ENCODE data around the gene STX4. TPM values are rescaled to one million over a fixed set of nuclear protein-coding genes. Genes with fewer than 3 reads are reported as not detected.

The STX4 gene, protein sequence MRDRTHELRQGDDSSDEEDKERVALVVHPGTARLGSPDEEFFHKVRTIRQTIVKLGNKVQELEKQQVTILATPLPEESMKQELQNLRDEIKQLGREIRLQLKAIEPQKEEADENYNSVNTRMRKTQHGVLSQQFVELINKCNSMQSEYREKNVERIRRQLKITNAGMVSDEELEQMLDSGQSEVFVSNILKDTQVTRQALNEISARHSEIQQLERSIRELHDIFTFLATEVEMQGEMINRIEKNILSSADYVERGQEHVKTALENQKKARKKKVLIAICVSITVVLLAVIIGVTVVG
- 10 to 100 TPM; 33.9 to 36.1 (median 34.4) TPM for polyA plus RNA-seq (ENCODE audit: insufficient read length in 3 of 3)

DNA sequence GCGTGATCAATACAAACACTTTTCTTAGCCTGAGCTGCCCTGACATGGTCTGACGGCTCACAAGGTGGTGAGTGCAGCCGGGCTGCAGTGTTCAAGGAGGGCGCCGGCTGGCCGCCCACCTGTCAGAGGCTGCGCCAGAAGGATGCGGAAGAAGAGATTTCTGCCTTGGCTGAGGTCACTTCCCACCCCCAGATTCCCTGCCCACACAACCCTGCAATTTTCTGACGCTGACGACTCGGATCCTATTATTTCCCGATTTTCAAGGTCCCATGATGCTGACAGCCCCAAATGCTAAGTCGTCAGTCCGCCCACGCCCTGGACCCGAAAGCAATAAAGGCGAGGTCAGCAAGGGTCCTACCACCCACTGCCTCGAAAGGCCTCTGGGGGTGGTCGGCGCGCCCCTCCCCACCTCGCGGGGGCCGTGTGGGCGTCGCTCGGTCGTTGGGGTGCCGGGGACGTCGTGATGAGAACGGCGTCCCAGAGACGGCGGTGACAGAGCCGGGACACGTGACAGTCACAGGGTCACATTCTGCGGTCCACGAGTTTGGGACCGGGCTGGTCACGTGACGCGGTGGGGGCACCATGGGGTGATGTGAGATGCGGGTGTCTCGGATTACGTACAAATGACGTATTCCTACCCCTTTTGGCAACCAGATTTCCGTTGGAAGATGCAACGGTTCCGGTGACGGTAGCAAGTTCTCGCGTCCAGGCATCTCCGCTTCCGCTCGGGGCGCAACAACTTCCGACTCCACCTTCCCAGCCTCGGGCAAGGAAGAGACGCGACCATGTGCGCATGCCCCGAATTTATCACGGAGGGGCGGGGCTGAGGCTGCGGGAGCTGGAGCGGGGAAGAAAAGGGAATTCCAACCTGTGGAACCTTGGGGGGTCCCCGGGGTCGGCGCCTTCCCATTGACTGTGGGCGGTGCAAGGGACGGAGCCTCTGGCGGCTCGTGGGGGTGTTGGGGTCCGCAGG is at the start of gene STX4:
Gene STX4, plus strand, starts transcription at position 823 of the 973 bp plus-strand sequence. CDS start 248 bp downstream, outside the sequence.
- DNase-seq (ENCODE audit: low read depth in 3 of 3, low spot score in 2 of 3): peak; percentile 93 to 96 (median 95)

DNA sequence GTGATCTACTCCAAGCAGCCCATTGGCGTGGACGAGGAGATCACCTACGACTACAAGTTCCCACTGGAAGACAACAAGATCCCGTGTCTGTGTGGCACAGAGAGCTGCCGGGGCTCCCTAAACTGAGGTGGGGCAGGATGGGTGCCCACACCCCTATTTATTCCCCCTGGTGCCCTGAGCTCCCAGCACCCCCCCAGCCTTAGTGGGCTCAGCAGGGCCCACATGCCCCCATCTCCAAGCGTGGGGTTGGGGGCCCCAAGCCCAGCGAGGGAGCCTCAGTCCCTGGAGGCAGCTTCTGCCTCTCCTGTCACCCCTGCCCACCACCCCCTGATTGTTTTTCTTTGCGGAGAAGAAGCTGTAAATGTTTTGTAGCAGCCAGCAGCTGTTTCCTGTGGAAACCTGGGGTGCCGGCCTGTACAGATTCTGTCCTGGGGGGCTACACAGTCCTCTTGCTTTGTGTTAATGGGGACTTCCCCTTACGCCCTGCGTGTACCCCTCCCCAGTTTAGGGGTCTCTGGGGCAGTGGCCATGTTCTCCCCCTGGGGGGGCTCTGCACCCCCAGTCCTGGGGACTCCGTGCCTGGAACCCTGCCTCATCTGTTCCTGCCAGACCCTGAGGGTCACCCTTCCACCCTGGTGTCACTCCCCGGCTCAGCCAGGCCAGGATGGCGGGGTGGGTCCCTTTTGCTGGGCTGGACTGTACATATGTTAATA is 49.3 kb upstream of the STX4 start:
- DNase-seq (ENCODE audit: low read depth in 3 of 3, low spot score in 2 of 3): no peak

- DNase-seq (ENCODE audit: low read depth in 3 of 3, low spot score in 2 of 3): peak; percentile 40 to 54 (median 44)
Observed at GRCh38 chr16:30984669-30985400, 48.5 kb upstream of the STX4 start, which contains the start of gene HSD3B7. Gene HSD3B7 (plus strand): TSS chr16:30985207. CDS start chr16:30985659, 452 bp downstream.

- peak in 1 of 3 donors; percentile 17 for DNase-seq (ENCODE audit: low read depth in 3 of 3, low spot score in 2 of 3)
Observed at GRCh38 chr16:30985401-30986128, 47.8 kb upstream of the STX4 start.

DNA sequence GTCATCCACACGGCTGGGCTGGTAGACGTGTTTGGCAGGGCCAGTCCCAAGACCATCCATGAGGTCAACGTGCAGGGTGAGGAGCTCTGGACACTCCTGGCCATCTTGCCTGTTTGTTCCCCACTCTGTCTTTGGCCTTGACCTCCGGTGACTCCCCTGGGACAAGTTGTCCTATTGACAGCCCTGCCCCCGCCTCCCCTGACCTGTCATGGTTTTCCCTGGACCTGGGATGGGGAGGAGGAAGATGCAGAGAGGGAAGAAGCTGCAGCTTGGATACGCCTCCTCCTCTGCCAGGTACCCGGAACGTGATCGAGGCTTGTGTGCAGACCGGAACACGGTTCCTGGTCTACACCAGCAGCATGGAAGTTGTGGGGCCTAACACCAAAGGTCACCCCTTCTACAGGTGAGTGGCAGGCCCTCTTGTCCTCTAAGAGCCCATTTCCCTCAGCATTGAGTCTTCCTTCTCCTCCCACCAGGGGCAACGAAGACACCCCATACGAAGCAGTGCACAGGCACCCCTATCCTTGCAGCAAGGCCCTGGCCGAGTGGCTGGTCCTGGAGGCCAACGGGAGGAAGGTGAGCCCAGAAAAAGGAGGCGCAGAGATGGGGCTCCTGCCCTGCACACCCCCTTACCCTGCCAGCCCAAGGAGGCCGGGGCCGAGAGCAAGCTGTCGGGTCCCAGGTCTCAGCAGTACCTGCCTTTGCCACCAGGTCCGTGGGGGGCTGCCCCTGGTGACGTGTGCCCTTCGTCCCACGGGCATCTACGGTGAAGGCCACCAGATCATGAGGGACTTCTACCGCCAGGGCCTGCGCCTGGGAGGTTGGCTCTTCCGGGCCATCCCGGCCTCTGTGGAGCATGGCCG is 47.0 kb upstream of the STX4 start:
- DNase-seq (ENCODE audit: low read depth in 3 of 3, low spot score in 2 of 3): no peak

- DNase-seq (ENCODE audit: low read depth in 3 of 3, low spot score in 2 of 3): no peak
Observed at GRCh38 chr16:30987581-30988190, 45.7 kb upstream of the STX4 start.

GRCh38 chr16:30989469-30990047 is 43.8 kb upstream of the STX4 start:
- no peak for DNase-seq (ENCODE audit: low read depth in 3 of 3, low spot score in 2 of 3)

DNA sequence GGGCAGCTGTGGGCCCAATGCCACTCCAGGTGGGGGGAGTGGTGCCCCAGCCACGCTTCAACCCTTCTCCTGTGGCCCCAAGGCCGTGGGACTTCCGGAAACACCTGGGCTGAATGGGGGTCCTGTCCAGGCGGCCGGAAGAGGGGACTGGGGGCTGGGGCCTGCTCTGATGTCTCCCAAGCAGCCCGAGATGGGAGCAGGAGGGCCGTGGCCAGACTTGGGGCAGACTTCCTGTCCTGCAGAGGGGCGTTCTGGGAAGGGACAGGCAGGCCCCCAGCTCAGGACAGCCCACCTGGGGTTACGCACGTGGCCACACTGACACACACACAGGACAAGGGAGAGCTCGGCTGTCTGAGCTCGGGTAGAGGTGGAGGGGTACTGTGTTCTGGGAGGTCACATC is 43.3 kb upstream of the STX4 start:
- DNase-seq (ENCODE audit: low read depth in 3 of 3, low spot score in 2 of 3): no peak

- no peak for DNase-seq (ENCODE audit: low read depth in 3 of 3, low spot score in 2 of 3)
Observed at GRCh38 chr16:30991052-30991451, 42.3 kb upstream of the STX4 start.

DNA sequence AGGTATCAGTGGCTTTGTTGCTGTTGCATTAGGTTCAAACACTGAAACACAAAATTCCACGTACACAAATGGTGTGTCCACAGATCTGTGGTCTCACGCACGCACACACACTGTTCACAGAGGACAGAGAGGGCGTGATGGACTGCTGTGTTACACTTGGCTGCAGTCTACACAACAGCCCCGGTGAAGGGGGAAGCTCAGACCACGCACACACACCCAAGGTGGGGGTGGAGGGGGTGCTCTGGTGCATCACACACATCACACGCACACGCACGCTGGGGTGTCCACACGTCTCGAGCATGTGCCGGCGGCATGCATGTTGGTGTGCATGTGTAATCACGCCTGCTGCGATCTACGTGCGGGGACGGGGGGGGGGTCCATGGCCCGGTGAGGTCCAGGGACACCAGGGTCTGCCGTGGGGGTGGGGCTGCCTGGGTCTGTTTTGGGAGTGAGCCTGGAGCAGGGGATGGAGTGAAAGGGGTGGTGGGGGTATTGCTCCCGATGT is 41.0 kb upstream of the STX4 start:
- no peak for DNase-seq (ENCODE audit: low read depth in 3 of 3, low spot score in 2 of 3)

GRCh38 chr16:30992931-30993816 is 40.2 kb upstream of the STX4 start:
- DNase-seq (ENCODE audit: low read depth in 3 of 3, low spot score in 2 of 3): no peak

DNA sequence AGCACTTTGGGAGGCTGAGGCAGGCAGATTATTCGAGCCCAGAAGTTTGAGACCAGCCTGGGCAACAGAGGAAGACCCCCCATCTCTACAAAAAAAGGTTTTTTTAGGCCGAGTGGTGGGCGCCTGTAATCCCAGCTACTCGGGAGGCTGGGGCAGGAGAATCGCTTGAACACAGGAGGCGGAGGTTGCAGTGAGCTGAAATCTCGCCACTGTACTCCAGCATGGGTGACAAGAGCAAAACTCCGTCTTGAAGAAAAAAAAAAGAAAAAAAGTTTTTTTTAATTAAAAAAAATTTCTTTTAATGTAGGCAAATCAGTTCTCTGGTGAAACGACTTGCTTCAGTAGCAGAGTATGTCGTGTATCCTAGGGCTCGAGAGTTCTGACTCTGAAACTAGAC is 37.4 kb upstream of the STX4 start:
- no peak for DNase-seq (ENCODE audit: low read depth in 3 of 3, low spot score in 2 of 3)

- DNase-seq (ENCODE audit: low read depth in 3 of 3, low spot score in 2 of 3): no peak
Observed at GRCh38 chr16:30996324-30996984, 36.9 kb upstream of the STX4 start.

DNA sequence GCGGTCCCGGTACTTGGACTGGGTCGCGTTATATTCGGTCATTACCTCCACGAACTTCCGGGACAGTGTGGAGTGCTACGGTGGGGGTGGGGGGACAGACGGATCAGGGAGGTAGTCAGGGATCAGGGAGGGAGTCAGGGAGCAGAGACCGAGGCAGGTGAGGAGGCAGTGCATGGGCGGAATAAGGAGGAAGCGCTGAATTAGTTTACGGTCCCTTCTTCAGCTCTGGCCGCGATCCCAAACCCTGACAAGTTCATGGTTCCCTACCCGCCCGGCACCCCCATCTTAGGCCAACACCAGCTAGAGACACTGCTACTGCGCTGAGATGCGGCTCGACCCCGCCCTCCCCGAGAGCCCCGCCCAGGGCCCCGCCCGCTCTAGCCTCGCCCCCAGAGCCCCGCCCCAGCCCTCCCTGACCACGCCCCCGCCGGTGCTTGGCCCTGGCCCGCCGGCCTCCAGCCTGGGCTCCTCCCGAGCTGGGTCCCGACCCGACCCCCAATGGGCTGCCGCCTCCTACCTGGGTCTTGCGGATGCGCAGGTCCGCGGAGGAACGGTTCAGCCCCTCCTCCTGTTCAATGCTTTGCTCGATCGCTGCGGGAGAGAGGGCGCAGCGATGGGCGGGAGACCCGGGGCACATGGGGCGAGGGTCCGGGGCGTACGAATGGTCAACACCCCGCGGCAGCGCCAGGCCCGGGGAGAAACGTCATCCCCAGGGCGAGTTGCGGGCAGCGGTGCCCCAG is 36.2 kb upstream of the STX4 start:
- DNase-seq (ENCODE audit: low read depth in 3 of 3, low spot score in 2 of 3): no peak

Data from right renal cortex interstitium (tissue), 3 donors.